GM12873 (cell line): ENCODE measurements around the gene CHST7.

Experiments used
- TF ChIP-seq, protein P1 (sequence below): IDR thresholded peaks from 2 replicates; pipeline ENCODE4 v1.5.1; 2012; ENCODE audit warnings: low read depth, mild to moderate bottlenecking, moderate library complexity, low read length, control low read depth; ENCODE audit not compliant: insufficient read depth; ENCODE audit errors: missing control alignments

The CHST7 gene

DNA sequence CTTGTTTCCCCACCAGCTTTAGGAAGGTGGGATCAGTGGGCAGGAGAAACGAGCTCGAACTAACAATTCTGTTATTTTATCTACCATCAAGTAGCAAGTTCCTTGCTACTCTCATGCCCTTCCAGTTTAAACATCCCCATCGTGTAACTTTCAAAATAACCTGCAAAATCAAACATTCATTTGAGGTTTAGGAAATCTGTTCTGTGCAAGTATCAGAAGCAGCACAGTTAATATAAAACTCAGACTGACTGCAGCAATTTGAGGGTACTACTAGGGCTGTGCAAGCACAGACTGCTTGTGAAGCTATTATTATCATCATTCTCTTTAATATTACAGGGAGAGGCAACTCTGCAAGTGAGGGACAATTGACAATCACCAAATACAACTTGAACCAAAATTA lies 48.0 kb downstream of the CHST7 start:
- TF ChIP-seq, protein P1, sequence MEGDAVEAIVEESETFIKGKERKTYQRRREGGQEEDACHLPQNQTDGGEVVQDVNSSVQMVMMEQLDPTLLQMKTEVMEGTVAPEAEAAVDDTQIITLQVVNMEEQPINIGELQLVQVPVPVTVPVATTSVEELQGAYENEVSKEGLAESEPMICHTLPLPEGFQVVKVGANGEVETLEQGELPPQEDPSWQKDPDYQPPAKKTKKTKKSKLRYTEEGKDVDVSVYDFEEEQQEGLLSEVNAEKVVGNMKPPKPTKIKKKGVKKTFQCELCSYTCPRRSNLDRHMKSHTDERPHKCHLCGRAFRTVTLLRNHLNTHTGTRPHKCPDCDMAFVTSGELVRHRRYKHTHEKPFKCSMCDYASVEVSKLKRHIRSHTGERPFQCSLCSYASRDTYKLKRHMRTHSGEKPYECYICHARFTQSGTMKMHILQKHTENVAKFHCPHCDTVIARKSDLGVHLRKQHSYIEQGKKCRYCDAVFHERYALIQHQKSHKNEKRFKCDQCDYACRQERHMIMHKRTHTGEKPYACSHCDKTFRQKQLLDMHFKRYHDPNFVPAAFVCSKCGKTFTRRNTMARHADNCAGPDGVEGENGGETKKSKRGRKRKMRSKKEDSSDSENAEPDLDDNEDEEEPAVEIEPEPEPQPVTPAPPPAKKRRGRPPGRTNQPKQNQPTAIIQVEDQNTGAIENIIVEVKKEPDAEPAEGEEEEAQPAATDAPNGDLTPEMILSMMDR: no peak

DNA sequence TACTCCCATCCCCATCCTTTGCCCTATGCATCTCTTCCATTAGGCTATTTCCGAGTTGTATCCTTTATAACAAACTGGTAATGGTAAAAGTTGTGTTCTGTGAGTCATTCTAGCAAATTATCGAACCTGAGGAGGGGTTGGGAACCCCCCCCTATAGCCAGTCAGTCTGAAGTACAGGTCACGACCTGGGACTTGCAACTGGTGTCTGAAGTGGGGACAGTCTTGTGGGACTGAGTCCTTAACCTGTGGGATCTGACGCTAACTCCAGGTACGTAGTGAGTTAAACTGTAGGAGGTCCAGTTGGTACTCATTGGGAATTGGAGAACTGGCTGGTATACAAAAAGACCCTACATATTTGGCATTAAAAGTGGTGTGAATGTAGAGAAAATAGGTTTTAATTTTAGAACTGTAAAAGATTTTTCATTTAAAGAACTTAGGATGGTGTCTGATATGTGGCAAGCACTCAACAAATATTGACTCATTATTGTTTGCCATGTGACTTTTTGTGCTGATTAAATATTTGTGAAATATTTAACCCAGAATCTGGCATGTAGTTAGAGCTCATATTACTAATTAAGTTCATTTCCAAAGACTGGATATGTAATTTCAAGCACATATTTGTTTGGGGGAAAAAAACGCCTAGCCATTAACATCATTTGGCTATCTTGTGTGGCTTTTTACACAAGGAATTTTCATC lies 50.7 kb downstream of the CHST7 start:
- TF ChIP-seq, protein P1: no peak

DNA sequence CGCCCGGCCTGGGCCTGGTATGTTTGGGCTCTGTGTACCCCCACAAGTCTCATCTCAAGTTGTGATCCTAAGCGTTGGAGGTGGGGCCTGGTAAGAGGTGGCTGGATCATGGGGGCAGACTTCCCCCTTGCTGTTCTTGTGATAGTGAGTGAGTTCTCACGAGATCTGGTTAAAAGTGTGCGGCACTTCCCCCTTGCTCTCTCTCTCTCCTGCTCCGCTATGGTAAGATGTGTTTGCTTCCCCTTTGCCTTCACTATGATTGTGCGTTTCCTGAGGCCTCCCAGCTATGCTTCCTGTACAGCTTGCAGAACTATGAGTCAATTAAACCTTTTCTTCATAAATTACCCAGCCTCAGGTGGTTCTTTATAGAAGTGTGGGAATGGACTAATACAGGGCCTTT lies 53.0 kb downstream of the CHST7 start:
- TF ChIP-seq, protein P1: no peak

DNA sequence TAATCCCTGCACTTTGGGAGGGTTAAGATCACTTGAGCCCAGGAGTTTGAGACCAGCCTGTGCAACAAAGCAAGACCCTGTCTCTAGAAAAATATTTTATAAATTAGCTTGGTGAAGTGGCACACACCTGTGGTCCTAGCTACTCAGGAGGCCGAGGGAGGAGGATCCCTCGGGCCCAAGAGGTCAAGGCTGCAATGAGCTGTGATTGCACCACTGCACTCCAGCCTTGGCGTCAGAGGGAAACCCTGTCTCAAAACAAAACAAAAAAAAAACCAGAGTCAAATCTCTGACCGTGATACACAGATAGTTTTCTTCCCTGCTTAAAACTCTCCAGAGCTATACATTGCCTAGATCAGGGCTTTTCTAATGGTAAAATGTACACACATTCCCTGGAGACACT lies 53.5 kb downstream of the CHST7 start:
- TF ChIP-seq, protein P1: no peak

DNA sequence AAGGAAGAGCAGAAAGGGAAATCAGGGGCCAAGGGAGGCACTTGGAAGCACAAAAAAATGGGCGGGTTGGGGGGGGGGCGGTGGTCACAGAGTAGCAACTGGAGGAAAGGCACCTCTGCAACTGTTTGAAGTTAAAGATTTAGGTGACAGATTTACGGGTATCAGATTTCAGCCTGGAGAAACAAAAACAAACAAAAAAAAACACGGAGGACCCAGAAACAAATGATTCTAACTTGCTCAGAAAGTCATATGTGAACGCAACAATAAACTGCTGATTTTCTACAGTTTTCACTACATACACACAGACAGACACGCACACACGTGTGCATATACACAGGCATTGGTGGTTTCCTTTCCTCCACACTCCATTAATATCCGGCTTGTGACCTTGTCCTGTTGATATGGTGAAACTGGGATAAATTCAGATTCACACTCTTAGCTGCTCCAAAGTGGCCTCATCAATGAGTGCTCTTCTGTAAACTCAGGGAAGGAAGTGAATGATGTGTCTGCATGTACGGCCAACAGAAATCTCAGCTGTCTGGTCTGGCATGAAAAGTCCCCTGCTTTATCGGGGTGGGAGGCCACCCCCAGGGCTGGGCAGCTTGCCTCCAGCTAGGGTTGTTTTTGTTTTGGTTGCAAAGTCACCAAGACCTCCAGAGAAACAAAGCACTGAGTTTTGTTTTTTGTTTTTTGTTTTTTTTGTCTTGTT lies 54.3 kb downstream of the CHST7 start:
- TF ChIP-seq, protein P1: no peak

DNA sequence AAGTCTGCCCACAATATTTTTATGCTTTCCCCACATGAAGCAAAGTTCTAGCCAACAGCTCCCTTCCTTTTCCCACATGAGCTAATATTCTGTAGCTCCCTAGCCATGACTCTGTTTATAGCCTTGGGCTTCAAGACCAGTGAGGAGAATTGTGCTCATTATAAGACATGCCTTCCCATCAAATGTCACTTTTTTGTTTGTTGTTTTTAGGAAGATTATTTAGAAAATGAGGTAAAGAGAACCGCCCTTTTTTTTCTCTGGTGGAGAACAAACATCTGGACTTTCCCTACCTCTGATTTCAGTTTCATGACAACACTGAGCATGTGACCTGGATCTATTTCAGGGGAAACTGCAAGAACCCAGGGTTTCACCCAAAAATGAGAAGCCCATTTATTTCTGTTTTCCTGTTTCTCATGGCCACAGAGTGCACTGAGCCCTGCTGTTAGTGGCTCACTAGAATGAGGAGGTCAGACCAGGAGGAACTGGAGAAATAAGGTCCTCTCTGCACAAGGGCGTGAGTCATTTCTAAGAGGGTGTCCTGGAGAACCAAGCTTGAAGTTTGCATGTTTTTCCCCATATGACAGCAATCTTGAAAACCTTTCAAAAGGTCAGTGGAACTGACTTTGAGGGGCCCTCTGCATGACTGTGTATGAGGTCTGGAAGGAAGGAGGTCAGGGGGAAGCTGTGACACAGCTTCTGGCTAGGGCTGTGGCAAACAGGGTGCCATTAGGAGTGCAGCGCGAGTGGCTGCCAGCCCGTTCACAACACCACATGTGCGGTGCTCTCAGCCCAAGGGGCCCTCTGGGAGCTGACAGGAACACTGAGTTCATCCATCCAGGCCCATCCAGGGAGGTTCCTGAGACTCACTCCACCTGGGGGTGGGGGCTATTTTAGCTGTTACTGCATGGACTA lies 55.2 kb downstream of the CHST7 start:
- TF ChIP-seq, protein P1: no peak

DNA sequence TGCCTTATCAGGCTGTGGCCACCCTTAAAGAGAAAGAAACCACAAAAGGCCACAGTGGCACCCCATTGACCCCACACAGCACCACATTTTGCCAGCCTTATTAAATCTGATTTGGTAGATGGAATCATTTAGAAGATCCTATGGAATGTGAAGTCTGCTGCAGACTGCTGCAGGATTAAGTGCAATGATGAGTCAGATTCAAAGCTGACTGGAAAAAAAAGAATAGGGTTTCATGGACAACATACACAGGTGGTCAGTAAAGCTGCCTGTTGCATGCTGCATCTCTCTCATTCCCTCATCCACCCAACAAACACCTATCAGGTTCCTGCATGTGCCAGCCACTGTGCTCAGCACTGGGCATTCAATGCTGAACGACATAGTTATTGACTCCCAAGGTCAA lies 56.6 kb downstream of the CHST7 start:
- TF ChIP-seq, protein P1: no peak
